HG03378 (cell line): Measurements from ENCODE around the gene TMIGD1.

Experiments
- ATAC-seq: cut with Tn5 transposase; IDR thresholded peaks from one replicate; pipeline ENCODE4 v1.9.1; 2021; ENCODE audit warnings: mild to moderate bottlenecking, moderate library complexity; ENCODE audit not compliant: unreplicated experiment

TMIGD1 gene, protein sequence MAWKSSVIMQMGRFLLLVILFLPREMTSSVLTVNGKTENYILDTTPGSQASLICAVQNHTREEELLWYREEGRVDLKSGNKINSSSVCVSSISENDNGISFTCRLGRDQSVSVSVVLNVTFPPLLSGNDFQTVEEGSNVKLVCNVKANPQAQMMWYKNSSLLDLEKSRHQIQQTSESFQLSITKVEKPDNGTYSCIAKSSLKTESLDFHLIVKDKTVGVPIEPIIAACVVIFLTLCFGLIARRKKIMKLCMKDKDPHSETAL

DNA sequence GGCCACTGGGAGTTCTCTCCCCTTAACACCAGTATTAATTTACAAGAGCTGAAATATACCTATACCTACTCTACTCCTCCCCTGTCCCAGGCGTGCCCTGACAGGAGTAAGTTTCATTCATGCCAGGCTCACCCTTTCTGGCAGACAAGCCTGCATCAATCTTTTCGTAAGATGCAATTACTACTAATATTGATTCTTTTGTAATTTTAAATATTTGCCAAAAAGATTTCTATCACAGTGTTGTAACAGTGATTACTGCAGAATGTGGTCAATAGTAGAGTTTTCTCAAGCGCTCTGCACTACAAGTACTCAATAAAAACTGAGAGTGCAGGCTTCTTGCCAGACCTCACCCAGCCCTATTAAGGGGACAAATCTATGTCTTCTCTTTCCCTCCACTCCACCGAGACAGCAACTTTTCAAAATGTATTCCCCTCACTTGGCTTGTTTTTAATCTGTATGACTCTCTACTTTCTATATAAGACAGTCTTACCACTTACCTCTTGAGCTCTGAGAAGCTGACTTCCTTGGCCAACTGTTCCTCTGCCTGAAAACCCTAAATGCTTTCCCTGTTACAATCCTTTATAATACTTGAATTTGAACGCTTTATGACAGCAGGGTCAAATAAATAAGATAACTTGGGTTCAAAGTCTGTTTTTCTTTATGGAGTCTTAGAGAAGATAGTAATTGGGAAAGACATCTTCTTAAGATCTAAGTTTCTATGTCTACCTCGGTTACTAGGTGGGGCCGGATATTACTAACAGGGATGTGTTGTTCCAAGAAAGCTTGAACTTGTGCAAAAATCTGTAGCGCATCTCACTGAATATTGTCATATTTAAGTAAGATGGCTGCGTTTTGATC lies at the start of gene TMIGD1:
TMIGD1 (minus strand) TSS at position 555 of the 858 bp plus-strand sequence. CDS start 1,924 bp downstream, outside the sequence.
- no peak for ATAC-seq

DNA sequence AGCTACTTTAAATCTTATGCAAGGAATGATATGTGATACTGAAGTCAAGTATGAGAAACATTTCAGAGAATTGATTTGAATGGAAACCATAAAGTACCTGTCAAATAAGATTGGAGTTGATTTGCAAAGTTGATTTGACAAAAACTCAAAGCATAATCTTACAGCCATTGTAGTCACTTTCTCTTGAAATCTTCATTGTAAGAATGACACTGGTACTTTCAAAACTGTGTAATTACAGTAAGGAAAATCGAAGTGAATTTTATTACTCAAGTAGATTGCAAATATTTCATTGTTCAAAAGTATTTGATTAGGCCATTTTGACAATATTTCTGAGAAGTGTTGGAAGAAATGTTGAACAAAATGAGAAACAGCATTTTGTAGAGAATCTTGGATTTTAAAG lies 48.5 kb upstream of the TMIGD1 start:
- ATAC-seq = no peak

GRCh38 chr17:30381340-30381659 lies 47.4 kb upstream of the TMIGD1 start:
- no peak for ATAC-seq

DNA sequence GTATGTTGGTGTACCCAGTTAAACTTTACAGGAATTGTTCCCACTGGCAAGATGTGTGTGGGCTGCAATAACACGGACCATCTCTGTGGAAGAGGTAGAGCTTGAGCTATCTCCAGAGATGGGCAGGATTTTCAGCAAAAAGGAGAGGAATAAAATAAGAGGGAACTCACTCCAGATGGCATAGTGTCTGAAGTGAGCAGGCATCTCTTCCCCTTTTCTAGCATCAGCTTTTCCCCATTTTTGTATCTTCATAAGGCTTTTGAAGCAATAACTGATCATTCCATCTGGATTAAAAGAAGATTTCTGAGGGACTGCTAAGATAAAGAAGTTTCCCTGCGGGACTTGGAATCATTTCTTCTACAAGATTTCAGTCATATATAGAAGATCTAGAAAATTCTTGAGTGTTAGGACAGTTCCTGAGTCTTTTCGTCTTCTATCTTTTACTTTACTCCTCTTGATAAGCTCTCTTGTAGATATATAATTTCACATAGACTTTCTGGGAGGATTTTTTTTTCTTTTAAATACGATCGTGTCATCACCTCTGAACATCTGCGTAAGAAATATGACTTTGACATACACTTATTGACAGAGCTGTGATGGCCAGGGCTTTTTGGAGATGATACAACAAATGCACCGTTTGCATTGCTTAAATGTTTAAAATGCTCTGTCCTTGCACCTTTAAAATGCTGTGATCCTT lies 46.9 kb upstream of the TMIGD1 start:
- ATAC-seq = no peak

DNA sequence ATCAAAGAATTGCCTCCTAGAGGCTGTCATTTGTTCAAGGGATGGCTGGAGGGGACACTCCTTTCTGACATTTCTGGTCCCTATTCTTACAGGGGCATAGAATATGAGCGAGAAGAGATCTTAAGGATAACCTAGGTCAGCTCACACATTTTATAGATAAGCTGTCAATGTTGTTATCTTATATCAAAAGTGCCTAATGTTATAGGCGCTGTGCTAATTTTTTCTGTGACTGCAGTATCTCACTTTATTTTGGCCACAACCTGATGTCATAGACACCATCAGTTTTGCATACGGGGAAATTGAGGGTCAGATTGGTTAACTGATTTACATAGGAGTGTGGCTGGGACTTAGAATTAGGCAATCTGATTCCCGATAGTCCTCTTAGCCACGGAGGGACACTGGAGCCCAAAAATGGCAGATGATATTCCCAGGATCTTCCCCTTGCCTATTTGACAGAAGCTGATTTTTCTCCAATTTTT lies 46.1 kb upstream of the TMIGD1 start:
- ATAC-seq = no peak

- no peak for ATAC-seq
These were observed 45.5 kb upstream of the TMIGD1 start for GRCh38 chr17:30379303-30379902.

DNA sequence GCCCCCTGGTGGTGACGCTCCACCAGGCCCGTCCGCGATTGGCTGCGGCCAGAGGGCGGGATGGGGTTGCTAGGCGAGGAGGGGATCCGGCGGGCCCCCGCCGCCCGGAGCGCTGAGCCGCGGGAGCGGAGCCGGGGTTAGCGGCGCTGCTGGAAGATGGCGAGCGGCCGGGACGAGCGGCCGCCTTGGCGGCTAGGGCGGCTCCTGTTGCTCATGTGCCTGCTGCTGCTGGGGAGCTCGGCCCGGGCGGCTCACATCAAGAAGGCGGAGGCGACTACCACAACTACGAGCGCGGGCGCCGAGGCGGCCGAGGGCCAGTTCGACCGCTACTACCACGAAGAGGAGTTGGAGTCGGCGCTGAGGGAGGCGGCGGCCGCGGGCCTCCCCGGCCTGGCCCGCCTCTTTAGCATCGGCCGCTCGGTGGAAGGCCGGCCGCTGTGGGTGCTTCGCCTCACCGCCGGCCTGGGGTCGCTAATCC lies 45.0 kb upstream of the TMIGD1 start, which contains the start of gene CPD:
CPD (plus strand) TSS at position 103 of the 478 bp plus-strand sequence; CDS start at position 157, 54 bp downstream.
- peak; percentile 60 for ATAC-seq

GRCh38 chr17:30378241-30378824 lies 44.5 kb upstream of the TMIGD1 start:
- no peak for ATAC-seq

DNA sequence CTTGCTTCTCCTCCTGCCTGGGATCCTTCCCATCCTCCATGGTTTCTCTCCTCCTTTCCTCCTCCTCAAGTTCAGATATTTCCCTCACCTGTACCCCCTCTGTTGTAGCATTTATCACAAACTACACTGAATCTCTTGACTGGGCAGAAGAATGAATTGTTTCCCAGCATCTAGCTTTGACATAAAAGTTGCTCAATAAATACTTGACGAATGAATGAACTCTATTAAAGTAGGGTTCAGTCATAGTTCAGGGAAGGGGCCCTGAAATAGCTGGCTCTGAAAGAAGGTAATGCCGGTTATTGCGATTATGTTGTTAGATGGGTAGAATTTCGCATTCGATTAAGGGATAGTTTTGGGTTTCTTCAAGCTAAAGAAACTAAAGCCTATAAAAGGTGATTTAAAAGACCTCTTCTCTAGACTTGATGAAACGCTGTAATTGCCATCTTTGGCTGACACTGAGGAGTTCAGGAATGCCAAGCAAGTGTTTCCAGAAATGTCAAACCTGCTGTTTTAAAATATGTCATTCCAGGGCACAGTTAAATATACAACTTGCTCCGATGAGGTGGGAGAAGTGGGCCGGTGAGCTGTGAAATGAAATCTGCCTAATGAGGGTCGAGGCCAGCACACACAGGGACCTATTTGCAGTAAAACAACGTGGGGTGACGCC lies 43.9 kb upstream of the TMIGD1 start:
- ATAC-seq = no peak

GRCh38 chr17:30376621-30377452 lies 43.0 kb upstream of the TMIGD1 start:
- ATAC-seq = no peak

DNA sequence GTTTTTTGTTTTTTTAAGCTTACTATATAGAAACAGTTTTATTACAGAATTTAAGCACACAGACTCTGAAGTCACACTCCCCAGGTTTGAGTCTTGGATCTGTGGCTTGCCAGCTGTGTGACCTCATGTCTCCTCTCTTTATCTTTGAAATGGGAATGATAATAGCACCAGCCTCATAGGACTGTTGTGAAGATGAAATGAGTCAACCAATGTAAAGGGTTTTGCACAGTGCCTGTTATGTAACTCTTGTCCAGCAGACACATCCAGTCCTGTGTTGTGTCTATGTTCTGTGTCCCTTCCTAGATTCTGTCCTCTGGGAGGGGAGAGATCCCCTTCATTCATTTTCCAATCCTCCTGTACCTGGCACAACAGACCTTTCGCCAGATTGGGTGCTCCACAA lies 41.8 kb upstream of the TMIGD1 start:
- no peak for ATAC-seq

DNA sequence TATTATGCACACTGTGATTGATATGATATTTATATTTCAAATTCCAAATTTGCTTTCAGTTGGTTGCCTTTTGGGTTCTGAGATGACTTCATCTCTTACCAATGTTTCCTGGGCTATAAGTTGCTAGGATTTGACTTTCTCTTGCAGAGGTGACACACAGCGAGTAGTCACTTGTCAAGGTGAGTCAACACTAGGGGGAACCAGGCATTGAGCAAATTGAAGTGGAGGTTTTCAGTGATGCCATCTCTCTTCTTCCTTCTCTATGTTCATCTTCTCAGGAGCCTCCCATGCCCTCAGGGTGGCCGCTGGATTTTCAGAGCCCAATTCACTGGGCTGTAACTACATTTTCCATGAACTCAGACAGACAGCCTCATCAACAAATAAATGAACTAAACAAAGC lies 38.9 kb upstream of the TMIGD1 start:
- no peak for ATAC-seq

DNA sequence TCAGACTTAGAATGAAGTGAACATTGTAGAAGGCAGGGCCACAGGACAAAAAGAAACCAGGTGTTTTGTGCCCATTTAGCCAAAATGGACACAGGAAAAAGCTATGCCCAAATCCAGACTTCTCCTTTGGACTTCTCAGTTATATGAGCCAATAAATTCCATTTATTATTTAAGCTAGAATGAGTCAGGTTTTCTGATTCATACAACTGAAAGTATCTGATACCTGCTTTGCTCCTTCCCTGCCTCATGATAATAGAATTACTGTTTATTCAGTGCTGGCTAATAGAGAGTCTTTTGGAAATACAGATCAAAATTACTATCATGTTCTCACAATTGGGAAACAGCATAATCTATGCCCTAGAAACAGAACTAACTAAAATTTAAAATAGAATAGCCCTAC lies 36.1 kb upstream of the TMIGD1 start:
- ATAC-seq = no peak

DNA sequence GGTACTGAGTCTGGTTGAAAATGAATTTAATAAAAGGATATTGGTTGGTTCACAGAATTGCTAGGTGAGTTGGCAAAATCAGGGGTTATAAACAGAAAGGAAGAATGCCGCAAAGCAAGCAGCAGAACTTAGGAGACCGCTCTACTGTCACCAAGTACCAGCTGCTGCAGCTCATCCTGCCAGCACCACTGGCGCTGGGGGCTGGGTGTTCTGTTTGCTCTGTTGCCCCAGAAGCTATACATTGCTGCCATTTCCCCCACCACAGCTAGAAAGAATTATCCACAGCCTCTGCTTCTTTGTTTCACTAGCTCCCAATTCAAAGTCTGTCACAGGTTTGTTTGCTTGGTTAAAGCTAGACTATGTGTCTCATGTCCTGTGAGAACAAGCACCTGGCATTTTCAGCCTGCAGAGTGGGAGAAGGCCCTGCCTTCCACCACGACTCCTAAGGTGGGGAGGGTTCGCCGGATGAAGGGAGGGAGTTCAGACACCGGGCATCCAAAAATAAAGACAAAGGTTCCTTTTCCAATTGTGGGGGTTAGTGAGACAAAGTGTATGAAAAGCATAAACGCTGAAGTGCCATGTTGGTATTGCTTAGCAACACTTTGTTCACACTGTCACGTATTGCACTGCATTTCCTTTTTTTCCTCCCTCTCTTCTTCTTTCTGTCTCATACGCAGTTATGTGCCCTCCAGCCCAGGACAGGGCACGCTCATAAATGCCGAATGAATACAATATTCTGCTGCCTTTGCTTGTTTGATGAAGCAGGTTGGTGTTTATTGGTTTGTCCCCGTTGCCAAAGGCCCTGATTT lies 35.3 kb upstream of the TMIGD1 start:
- ATAC-seq = no peak

GRCh38 chr17:30366536-30366935 lies 32.7 kb upstream of the TMIGD1 start:
- ATAC-seq = no peak

DNA sequence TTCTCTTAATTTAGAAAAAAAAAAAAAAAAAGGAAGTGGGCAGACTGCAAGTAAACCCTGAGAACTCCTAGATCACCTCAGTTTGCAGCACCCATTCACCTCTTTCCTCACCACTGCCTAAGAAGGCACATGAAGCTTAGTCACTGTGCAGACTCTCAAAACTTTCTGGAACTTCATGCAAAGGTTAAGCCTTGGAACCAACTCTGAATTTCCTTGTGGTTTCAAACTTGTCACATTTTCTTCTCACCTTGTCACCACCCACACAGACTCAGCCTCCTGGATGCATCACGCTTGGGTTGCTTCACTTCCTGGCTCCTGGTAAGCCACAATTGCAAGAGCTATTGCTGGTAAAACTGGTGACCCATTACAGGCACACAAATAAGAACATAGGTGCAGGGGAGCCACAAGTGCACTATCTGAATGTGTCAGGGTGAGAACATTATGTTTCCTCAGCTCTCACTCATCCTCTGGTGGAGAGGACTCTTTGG lies 29.9 kb upstream of the TMIGD1 start:
- peak; percentile 85 for ATAC-seq

DNA sequence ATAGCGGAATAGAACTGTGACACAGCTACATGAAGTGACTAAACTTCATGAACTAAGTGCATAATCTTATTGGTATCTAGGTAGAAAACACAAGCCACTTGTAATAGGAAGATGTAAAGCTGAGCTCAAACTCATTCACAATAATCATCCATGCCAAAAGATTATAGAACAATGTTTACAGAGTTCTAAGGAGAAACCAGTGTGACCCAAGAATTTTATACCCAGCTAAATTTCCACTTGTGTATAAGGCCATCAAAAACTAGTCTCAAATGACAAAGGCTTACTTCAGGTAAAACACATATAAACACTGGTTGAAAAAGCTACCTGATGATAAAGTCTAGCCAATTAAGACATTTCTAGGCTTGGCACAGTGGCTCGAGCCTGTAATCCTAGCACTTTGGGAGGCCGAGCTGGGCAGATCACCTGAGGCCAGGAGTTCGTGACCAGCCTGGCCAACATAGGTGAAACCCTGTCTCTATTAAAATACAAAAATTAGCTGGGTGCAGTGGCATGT lies 28.0 kb upstream of the TMIGD1 start:
- ATAC-seq = no peak
